Measurements from ENCODE around the gene DMD. TPM values are rescaled to one million over a fixed set of nuclear protein-coding genes. Genes with fewer than 3 reads are reported as not detected.
"Not testable (repeated sequence)": the region's sequence is repeated elsewhere in the genome, so short reads cannot be mapped to it uniquely, and the experiment has no call there.

The DMD gene
- polyA plus RNA-seq, 3 donors, result 0.23 TPM; not detected in 2

DNA sequence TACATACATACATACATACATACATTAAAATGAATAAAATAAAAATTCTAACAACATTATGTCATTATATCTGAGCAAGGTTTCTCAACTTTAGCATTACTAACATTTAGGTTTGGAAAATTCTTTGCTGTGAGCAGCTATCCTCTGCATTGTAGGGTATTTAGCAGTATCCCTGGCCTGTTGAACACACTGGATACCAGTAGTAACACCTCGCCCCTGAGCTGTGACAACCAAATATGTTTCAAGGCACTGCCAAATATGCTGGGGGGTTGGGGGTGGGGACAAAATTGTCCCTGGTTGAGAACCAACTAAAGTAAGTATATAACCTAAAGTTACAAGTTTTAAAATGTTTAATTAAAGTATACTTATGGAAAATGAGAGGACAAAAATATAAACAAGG lies 1278.6 kb downstream of the DMD start:
- DNase-seq, result no peak
- H4K20me1 ChIP-seq (ENCODE audit: insufficient read depth, low read length), result no peaks in the 10 kb centered on the region
- H3K4me1 Mint-ChIP-seq, result no peaks in the 10 kb centered on the region
- no peaks in the 10 kb centered on the region for H3K36me3 ChIP-seq (replicated peaks in 1 of 2; ENCODE audit: control insufficient read depth in 1 of 2, insufficient read depth in 2 of 2, low read length in 2 of 2)
- H2AFZ ChIP-seq (ENCODE audit: insufficient read depth, low read depth, low read length, poor library complexity, severe bottlenecking), result no peak overlapping the region
- H3K4me1 ChIP-seq (ENCODE audit: control insufficient read depth in 1 of 2, insufficient read depth in 2 of 2, low read length in 2 of 2), result no peaks in the 10 kb centered on the region
- H3K9ac ChIP-seq (ENCODE audit: insufficient read depth, low read length, poor library complexity, severe bottlenecking), result no peak overlapping the region
- no peak overlapping the region for H3K4me2 ChIP-seq (replicated peaks; ENCODE audit: extremely low read depth, low read length, poor library complexity, severe bottlenecking)
- WGBS (ENCODE audit: insufficient coverage), result no CpG with 5 or more reads among the region's 1 CpG
- TF ChIP-seq, protein P1, sequence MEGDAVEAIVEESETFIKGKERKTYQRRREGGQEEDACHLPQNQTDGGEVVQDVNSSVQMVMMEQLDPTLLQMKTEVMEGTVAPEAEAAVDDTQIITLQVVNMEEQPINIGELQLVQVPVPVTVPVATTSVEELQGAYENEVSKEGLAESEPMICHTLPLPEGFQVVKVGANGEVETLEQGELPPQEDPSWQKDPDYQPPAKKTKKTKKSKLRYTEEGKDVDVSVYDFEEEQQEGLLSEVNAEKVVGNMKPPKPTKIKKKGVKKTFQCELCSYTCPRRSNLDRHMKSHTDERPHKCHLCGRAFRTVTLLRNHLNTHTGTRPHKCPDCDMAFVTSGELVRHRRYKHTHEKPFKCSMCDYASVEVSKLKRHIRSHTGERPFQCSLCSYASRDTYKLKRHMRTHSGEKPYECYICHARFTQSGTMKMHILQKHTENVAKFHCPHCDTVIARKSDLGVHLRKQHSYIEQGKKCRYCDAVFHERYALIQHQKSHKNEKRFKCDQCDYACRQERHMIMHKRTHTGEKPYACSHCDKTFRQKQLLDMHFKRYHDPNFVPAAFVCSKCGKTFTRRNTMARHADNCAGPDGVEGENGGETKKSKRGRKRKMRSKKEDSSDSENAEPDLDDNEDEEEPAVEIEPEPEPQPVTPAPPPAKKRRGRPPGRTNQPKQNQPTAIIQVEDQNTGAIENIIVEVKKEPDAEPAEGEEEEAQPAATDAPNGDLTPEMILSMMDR (IDR thresholded peaks at IDR 0.05), result no peak
- H3K27ac ChIP-seq (ENCODE audit: low read depth in 1 of 2, low read length in 2 of 2), result no peak overlapping the region
- H3K9me3 Mint-ChIP-seq, result peaks cover 0 to 4% (median 0%) of the 10 kb centered on the region in 7 donors
- no peak overlapping the region for H3K4me3 Mint-ChIP-seq
- H3K4me3 ChIP-seq (replicated peaks in 1 of 3; ENCODE audit: low read depth in 2 of 3, low read length in 3 of 3), result no peak overlapping the region
- H3K27me3 ChIP-seq (ENCODE audit: control insufficient read depth in 2 of 2, insufficient read depth in 2 of 2, low read length in 2 of 2), result no peaks in the 10 kb centered on the region
- no peak overlapping the region for H3K27ac Mint-ChIP-seq
- no peaks in the 10 kb centered on the region for H3K9me3 ChIP-seq (replicated peaks in 1 of 2; ENCODE audit: control insufficient read depth in 1 of 2, insufficient read depth in 1 of 2, low read length in 2 of 2)
- H3K36me3 Mint-ChIP-seq, result no peaks in the 10 kb centered on the region
- H3K79me2 ChIP-seq (ENCODE audit: insufficient read depth, low read length), result no peaks in the 10 kb centered on the region
- intact Hi-C loops (cut with micrococcal nuclease), result no loop called here
- no peaks in the 10 kb centered on the region for H3K27me3 Mint-ChIP-seq (ENCODE audit: low read depth in 3 of 3)

DNA sequence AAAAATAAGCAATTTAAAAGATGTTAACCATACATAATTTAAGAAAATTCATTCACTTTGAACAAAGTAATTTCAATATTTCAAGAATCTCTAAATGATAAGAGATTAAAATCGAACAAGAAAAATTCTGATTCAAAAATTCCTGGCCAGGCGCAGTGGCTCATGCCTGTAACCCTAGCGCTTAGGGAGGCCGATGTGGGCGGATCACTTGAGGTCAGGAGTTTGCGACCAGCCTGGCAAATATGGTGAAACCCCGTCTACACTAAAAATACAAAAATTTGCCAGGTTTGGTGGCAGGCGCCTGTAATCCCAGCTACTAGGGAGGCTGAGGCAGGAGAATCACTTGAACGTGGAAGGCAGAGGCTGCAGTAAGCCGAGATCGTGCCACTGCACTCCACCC lies 1279.0 kb downstream of the DMD start:
- H3K36me3 Mint-ChIP-seq; H3K4me3 Mint-ChIP-seq; H3K27me3 Mint-ChIP-seq (ENCODE audit: low read depth in 3 of 3); H3K27me3 ChIP-seq (ENCODE audit: control insufficient read depth in 2 of 2, insufficient read depth in 2 of 2, low read length in 2 of 2); H3K36me3 ChIP-seq (replicated peaks in 1 of 2; ENCODE audit: control insufficient read depth in 1 of 2, insufficient read depth in 2 of 2, low read length in 2 of 2); H3K9ac ChIP-seq (ENCODE audit: insufficient read depth, low read length, poor library complexity, severe bottlenecking); H3K4me1 Mint-ChIP-seq; H3K4me3 ChIP-seq (replicated peaks in 1 of 3; ENCODE audit: low read depth in 2 of 3, low read length in 3 of 3); H3K9me3 Mint-ChIP-seq; H3K27ac ChIP-seq (ENCODE audit: low read depth in 1 of 2, low read length in 2 of 2); H3K27ac Mint-ChIP-seq; intact Hi-C loops (cut with micrococcal nuclease); H3K79me2 ChIP-seq (ENCODE audit: insufficient read depth, low read length); H2AFZ ChIP-seq (ENCODE audit: insufficient read depth, low read depth, low read length, poor library complexity, severe bottlenecking); H4K20me1 ChIP-seq (ENCODE audit: insufficient read depth, low read length); H3K4me2 ChIP-seq (replicated peaks; ENCODE audit: extremely low read depth, low read length, poor library complexity, severe bottlenecking); H3K4me1 ChIP-seq (ENCODE audit: control insufficient read depth in 1 of 2, insufficient read depth in 2 of 2, low read length in 2 of 2); DNase-seq; H3K9me3 ChIP-seq (replicated peaks in 1 of 2; ENCODE audit: control insufficient read depth in 1 of 2, insufficient read depth in 1 of 2, low read length in 2 of 2): not testable (repeated sequence)
- WGBS (ENCODE audit: insufficient coverage), result 83% methylated on average over 2 of the region's 11 CpGs

Measured in CD14-positive monocyte (primary cell).